HG03095 (cell line): Measurements from ENCODE around the gene ZNF581.

Experiments used
- ATAC-seq: cut with Tn5 transposase; IDR thresholded peaks from one replicate; pipeline ENCODE4 v1.9.1; 2021; ENCODE audit warnings: moderate library complexity; ENCODE audit not compliant: unreplicated experiment

The ZNF581 gene, protein sequence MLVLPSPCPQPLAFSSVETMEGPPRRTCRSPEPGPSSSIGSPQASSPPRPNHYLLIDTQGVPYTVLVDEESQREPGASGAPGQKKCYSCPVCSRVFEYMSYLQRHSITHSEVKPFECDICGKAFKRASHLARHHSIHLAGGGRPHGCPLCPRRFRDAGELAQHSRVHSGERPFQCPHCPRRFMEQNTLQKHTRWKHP

DNA sequence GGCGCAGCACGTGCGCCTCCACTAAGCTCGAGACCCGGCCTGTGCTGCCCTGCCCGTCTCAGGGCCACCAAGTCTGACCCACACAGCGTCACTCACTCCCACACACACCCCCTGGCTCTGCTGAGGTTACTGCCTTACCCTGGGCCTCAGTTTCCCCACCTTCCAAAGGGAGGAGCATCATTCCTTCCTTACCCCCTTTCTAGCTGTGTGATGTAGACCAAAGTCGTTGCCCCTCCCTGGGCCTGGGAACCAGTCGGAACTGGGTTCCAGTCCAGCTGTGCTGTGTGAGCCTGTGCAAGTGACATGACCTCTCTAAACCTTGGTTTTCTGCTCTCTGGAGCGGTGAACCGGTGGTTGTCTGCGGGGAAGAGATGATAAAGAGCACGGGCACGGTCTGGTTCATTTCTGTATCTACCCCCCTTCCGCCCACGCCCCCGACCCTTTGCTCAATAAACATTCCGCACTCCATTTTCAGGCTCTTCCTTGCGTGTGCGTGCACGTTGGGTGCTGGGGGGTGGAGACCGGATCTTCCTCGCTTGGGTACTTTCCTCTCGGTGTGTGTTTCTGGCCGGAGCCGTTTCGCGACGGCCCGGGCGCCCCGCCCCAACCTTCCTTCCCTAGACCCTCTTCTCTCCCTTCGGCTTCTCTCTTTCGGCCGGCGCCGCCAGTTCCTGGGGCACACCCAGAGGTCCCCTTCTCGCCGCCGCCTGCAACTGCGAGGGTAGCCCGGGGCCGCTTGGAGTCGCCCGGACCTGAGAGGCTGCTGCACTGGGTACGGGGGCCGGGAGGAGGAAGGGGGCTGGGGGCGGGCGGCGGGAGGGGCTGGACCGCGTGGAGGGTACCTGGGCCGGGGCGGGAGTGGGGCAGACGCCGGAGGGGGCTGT lies at the start of gene ZNF581:
TSS of gene ZNF581 (plus strand) at position 647 of the 884 bp plus-strand sequence. CDS start 923 bp downstream, outside the sequence.
- no peak for ATAC-seq

DNA sequence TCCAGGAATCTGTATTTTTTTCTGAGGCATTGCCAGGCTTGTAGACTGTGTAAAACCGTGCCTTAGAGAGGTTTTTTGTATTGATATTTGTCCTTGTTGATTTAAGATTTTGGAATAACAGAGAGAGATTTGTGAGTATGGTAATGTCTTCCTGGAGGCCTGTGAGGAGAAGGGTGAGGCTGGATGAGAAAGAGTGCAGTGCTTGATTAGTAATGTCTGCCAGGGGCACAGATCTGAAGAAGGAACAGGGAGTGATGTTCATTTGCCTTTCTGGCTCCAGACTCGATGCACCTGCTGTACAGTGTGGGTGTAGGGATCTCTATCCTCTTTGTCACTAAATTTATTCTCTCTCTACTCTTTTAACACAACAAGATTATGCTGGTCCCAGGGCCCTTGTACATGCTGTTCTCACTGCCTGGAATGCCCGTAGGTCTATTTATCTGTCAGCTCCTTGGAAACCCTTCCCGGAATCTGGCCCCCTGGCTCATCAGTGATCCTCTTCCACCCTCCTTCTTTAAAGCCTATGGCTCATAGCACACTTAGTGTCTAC lies 48.4 kb upstream of the ZNF581 start:
- ATAC-seq: no peak

DNA sequence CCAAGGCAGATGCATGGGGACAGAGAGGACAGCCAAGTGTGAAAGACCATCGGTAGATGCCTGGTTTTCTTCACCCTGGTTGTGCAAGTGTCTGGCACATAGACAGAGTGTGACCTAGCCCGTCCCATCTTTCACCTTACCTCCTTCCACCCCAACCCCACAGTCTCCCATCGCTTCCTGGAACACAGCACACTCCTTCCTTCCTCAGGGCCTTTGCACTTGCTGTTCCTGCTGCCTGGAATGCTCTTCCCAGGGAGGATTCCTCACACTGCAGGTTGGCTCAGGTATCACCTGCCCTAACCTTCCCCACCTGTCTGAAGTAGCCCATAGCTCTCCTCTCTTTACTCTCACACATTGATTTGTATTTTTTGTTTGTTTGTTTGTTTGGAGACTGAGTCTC lies 47.1 kb upstream of the ZNF581 start:
- no peak for ATAC-seq

DNA sequence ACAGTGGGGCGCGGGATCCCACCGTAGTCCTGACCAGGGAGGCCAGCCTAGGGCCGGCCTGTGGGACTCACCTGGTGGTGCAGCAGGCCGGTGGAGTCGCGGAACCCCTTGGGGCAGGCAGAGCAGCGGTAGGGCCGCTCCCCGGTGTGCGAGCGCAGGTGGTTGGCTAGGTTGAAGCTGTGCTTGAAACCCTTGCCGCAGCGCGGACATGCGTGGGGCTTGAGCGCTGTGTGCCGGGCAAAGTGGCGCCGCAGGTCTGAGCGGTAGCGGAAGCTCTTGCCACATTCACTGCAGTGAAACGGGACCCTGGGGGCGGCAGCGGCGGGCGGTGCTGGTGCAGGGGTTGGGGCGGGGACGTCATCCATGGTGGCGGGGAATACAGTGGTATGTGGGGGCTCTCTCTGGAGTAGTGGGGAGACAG lies 45.9 kb upstream of the ZNF581 start:
- no peak for ATAC-seq

DNA sequence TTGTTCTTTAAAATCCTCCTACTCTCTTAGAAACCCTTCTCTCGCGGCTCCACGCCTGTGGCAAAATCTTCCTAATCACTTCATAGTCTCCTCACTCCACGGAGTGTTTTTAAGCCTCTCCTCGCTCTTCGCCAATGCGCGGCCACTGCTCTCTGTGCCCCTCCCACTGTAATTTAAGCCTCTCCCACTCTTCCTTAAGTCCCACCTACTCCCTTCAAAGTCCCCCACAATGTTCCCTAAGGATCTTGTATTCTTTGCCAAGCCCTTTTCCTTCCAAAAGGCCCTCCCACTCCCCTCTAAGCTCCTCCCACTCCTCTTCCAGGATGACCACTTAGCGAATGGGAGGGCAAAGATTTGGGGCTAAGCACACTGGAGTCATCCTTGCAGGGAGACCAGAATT lies 45.4 kb upstream of the ZNF581 start:
- no peak for ATAC-seq

DNA sequence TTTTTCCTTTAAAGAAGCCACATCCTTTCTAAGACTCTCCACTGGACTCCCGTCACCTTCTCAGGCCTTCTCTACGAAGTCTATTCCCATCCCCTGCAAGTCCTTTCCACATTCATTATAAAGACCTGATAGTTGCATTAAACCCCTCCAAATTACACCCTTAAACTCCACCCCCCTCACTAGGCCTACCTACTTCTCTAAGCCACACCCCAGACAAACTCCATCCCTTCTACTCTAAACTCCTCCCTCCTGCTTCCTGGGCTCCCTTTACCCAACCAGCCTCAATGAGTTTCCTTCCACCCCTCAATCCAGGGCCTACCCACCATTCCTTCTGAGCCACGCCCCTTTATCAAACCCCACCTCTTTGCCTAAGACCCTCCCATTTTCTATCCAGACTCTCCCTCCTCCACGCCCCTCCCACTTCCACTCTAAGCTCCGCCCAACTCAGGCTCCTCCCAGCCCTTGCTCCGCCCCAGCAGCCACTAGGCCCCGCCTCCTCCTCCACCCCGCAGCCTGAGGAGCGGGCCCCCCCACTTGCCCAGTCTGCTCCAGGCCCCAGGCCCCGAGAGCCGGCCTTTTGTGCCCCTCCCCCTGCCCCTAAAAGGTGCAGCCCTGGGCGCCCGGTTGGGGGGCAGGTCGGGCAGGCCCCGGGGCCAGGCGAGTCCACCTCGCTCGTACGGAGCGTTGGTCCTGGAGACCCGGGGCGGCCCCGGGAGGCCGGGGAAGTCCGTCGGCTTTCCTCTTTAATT lies 44.6 kb upstream of the ZNF581 start:
- ATAC-seq: peak; percentile 44

DNA sequence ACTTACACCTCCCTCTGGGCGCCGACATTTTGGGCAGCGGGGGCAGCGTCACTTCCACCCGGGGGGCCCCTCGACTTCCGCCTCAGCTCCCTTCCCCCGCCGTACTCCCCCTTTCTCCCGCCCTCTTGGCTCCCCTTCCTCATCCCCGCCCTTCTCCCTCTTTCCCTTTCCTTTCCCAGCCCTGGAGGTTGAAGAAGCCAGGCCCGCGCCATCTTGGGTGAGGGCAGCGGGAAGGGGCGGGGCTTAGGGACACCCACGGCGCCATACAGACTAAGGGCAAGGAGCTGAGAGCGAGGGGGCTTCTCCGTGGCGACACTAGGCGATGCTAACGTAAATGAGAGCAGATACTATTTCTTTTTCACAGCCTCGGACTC lies 44.0 kb upstream of the ZNF581 start, which contains the start of gene FIZ1:
TSS of gene FIZ1 (minus strand) at position 50 of the 374 bp plus-strand sequence. CDS start 1,652 bp downstream, outside the sequence.
- peak; percentile 38 for ATAC-seq

DNA sequence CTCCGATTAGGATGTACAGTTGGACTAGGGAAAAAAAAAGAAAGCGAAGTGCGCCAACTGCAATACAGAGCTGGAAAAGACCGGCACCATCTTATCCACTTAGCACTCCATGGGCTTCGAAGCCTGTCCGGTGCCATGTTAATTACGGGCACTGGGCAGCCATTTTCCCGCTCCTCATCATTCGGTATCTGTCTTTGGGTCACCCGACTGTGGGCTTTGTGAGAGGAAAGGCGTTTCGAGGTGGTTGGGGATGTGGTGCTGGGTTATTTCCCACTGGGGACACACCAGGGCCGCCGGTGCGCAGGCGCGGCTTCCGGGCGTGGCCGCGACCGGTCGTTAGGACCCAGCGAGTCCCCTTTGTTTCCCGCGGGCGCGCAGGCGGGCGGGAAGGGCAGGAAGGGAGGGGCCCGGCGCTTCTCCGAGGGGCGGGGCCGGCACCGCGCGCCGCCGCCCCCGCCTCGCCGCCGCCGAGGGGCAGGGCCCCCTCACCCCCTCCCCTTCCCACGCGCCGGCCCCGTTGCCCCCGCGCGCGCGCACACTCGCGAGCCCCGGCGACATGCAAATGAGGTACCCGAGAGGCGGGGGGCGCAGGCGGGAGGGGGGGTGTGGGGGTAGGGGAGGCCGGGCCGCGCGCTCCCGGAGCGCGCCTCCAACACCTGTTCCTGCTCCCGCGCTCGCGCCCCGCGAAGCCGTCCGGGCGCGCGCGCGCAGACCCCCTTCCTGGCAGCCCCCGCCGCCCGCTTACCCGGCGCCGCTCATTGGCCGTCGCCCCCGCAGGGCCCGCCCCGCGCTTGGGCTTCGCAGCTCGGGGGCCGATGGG lies 43.4 kb upstream of the ZNF581 start, which contains the start of gene ZNF524:
TSS of gene ZNF524 (plus strand) at position 447 of the 820 bp plus-strand sequence. CDS start 1,825 bp downstream, outside the sequence.
- peak; percentile 33 for ATAC-seq

DNA sequence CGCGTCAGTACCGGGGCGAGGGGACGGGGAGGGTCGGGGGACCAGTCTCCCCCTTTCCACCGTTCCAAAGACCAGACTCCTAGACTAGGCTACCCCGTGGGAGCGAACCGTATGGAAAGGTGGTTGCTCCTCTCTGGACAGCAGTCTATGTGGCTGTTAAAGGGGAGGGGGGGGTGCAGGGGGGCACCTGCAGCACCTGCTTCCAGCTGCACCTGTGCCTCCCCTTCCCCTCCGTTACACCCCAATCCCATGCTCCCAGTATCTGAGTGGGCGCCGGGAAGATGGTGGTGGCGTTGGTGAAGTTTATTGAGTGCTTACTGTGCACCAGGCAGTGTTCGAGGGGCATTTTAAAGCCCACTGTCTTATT lies 42.8 kb upstream of the ZNF581 start:
- ATAC-seq: no peak

DNA sequence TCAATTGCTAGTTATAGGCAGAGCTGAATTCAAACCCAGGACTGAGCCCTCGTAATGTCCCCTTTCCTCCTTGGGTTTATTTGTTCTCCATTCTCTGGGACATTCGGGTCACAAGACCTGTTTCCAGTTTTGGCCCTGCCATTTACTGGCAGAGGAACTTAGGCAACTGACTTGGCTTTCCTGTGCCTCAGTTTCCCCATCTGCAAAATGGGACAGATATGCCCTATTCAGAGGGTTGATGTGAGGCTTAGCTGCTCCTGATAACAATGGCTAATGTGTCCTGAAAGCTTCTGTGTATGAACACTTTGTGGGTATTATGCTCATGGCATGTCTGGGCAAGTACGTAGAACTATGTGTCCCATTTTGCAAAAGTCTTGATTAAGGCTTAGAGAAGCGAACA lies 42.4 kb upstream of the ZNF581 start:
- no peak for ATAC-seq

DNA sequence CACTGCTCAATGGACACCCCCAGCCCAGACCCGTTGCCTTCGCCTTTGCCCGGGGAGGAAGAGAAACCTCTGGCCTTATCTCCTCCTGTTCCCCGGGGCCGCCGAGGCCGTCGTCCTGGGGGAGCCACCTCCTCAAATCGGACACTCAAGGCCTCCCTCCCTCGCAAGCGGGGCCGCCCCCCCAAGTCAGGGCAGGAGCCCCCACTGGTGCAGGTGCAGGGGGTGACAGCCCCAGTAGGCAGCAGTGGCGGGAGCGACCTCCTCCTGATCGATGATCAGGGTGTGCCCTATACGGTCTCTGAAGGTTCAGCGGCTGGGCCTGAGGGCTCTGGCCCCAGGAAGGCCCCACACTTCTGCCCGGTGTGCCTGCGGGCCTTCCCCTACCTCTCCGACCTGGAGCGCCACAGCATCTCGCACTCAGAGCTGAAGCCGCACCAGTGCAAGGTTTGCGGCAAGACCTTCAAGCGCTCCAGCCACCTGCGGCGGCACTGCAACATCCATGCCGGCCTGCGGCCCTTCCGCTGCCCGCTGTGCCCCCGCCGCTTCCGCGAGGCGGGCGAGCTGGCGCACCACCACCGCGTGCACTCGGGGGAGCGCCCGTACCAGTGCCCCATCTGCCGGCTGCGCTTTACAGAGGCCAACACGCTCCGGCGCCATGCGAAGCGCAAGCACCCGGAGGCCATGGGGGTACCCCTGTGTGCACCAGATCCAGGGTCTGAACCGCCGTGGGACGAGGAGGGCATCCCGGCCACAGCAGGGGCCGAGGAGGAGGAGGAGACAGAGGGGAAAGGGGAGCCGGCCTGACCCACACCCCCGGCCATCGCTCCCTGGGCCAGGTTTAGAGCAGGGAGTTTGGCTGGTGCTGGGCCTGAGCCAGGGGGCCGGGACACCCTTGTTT lies 41.1 kb upstream of the ZNF581 start:
- no peak for ATAC-seq

DNA sequence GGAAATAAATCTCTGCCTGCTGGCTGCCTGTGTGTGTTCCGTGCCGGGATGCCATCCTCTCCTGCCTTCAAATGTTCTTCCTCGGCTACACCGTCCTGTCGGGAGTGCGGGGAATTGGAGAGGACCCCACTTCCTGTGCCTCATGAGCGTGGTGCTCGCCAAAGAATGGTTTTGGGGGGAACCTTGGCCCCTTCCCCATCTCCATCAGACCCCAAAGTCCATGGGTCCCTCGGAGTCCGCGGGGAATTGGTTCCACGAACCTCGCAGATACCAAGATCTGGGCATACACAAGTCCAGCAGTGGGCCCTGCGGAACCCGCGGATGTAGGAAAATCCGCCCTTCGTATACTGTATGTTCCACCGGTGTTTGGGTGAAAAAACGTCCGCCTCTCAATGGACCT lies 40.3 kb upstream of the ZNF581 start:
- no peak for ATAC-seq

DNA sequence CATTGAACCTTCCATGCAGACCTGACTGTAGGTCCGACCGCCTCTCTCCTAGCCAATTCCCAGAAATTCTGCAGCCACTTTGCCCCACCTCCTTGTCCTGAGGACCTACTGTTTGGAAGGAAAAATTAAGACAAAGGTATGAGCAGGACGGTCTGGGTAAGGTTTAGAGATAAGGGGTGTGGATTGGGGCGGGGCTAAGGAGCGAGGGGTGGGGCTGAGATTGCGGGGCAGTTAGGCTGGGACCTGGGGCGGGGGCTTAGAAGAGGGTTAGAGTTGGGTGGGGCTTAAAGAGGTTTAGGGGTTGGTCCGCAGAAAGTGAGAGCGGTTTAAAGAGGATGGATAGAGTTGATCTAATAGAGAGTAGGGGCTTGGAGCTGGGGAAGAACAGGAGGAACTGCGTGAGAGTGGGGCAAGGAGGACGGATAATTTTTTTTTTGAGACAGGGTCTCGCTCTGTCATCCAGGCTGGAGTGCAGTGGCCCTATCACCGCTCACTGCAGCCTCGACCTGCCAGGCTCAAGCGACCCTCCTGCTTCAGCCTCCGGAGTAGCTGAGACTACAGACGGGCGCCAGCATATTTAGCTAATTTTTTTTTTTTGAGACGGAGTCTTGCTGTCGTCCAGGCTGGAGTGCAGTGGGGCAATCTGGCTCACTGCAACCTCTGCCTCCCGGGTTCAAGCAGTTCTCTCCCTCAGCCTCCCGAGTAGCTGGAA lies 39.7 kb upstream of the ZNF581 start:
- ATAC-seq: no peak

DNA sequence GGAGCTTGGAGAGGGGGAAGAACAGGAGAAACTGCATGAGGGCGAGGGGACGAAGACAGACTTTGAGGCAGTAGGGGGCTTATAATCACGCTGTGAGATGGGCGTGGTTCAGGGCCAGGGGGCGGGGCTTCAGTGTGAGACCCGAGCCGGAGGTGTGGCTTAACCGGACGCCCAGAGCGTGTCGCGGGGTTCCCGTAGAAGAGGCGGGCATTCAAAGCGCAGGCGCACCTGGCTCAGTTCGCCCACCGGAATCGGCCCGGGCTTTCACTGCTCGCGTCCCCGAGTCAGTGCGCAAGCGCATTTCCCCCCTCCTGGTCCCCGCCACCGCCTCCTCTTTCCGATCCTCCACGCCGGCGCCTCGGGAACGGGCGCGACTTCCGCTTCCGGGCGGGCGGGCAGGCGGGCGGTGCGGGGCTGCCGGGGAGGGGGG lies 38.2 kb upstream of the ZNF581 start:
- ATAC-seq: peak; percentile 45

DNA sequence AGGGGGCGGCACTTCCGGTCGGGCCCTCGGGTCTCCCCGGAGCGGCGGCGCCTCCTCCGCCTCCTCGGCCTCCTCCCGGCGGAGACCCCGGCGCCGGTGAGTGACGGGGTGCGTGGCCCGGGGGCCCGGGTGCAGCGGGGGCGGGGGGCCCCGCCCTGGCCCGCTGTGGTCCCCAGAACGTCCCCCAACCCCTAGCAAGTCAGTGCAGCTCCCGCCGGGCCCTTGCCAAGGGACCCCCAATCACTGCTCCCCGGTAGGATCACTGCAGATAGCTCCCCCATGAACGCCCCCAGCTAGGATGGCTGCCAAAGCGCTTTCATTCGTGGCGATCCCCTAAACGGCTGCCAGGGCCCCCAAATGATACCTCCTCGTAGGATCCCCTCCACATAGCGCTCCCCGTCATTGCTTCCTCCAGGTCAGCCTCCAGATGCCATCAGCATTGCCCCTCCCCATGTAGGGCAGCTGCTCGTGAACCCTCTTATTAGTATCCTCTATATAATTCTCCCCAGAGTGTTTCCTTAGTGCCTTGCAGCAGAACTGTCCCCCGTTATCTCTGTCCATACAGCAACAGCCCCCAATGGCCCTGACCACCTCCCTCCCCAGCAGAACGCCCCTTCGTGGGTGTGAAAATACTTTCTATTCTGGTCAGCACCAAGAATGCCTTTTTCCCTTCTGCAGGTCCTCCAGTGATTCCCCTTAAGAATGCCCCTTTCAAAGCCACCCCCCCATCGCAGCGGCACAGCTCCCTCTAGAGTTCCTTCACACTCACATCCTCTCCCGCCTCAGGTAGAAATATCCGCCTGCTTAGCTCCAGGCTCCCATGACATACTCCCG lies 37.6 kb upstream of the ZNF581 start, which contains the start of gene ZNF865:
TSS of gene ZNF865 (plus strand) at position 11 of the 834 bp plus-strand sequence. CDS start 7,972 bp downstream, outside the sequence.
- peak; percentile 32 for ATAC-seq

DNA sequence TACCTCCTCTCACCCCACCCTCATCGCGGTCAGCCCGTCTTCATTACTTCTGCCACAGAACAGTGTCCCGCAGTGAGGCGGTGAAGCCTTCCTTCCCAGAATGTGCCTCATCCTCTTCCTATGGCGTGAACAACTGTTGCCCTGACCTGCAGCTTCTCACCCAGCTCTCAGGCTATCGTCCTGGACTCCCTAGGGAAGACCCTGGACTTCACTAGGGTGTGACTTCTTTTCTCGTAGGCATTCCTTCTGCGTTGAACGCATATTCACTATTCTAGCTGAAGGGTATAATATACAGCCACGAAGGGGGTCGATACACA lies 37.0 kb upstream of the ZNF581 start:
- no peak for ATAC-seq

DNA sequence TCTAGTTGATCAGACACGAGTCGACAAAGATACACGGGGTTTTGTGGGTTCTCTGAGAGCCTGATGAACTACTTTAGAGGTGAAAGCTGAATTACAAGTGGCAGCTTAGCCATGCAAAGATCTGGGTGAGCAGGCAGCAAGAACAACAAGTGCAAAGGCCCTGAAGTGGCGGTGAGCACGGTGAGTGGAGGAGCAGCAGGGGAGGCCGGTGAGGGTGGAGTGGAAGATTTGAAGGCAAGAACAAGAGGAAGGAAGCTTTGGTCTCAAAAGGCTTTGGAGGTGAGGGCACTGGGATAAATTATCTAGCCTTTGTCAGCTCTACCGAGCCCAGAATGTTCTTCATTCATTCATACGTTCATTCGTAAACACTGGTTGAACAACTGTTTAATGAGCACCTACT lies 36.6 kb upstream of the ZNF581 start:
- ATAC-seq: no peak

DNA sequence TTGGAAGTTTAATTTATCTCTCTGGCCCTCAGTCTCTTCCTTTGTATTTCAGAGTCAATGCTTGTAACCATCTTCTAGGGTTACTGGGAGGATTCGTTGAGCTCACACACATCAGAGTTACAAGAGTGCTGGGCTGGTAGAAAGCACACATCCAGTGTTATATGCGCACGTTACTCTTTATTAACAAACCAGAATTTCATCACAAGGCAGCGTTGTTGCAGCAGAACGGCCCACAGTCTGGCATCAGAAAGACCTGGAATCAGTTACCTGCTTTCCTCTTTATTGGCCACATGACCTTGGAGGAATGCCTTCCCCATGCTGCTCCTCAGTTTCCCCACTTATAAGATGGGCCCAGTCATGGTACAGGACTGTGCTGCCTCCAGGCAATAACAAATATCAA lies 34.1 kb upstream of the ZNF581 start:
- ATAC-seq: no peak
